ENCODE measurements around the gene ADAM23.

The ADAM23 gene

GRCh38 chr2:206521612-206522011 is 78.3 kb downstream of the ADAM23 start:
- TF ChIP-seq NFIC (IDR thresholded peaks at IDR 0.05) (no peak), FOXM1 (IDR thresholded peaks at IDR 0.05; ENCODE audit: borderline replicate concordance, low read depth) (no peak), EGR1 (IDR thresholded peaks at IDR 0.05) (no peak), CREB1 (IDR thresholded peaks at IDR 0.05; ENCODE audit: low read depth) (no peak), REST (IDR thresholded peaks at IDR 0.05; ENCODE audit: low read depth) (no peak), CEBPB (IDR thresholded peaks at IDR 0.05) (no peak), MAX (IDR thresholded peaks at IDR 0.05) (no peak), ZBTB7A (IDR thresholded peaks at IDR 0.05; ENCODE audit: low read depth) (no peak), YY1 (IDR thresholded peaks at IDR 0.05; ENCODE audit: low read depth) (no peak), TAF1 (IDR thresholded peaks at IDR 0.05; ENCODE audit: low read depth) (no peak), USF1 (IDR thresholded peaks at IDR 0.05) (no peak), TCF12 (IDR thresholded peaks at IDR 0.05; ENCODE audit: low read depth) (no peak), RAD21 (IDR thresholded peaks at IDR 0.05; ENCODE audit: low read depth) (no peak), EP300 (IDR thresholded peaks at IDR 0.05; ENCODE audit: borderline replicate concordance) (no peak), TEAD4 (IDR thresholded peaks at IDR 0.05) (no peak)

GRCh38 chr2:206526416-206526815 is 83.1 kb downstream of the ADAM23 start:
- TF ChIP-seq REST (IDR thresholded peaks at IDR 0.05; ENCODE audit: low read depth) = no peak
- no peak for TF ChIP-seq TAF1 (IDR thresholded peaks at IDR 0.05; ENCODE audit: low read depth)
- no peak for TF ChIP-seq TEAD4 (IDR thresholded peaks at IDR 0.05)
- TF ChIP-seq YY1 (IDR thresholded peaks at IDR 0.05; ENCODE audit: low read depth) = no peak
- no peak for TF ChIP-seq USF1 (IDR thresholded peaks at IDR 0.05)

GRCh38 chr2:206527153-206527552 is 83.8 kb downstream of the ADAM23 start:
- no peak for TF ChIP-seq TCF12 (IDR thresholded peaks at IDR 0.05; ENCODE audit: low read depth)
- TF ChIP-seq RAD21 (IDR thresholded peaks at IDR 0.05; ENCODE audit: low read depth) = no peak
- no peak for TF ChIP-seq USF1 (IDR thresholded peaks at IDR 0.05)
- TF ChIP-seq REST (IDR thresholded peaks at IDR 0.05; ENCODE audit: low read depth) = no peak
- no peak for TF ChIP-seq ZBTB7A (IDR thresholded peaks at IDR 0.05; ENCODE audit: low read depth)
- TF ChIP-seq EP300 (IDR thresholded peaks at IDR 0.05; ENCODE audit: borderline replicate concordance) = no peak
- TF ChIP-seq EGR1 (IDR thresholded peaks at IDR 0.05) = no peak
- TF ChIP-seq YY1 (IDR thresholded peaks at IDR 0.05; ENCODE audit: low read depth) = no peak
- no peak for TF ChIP-seq TEAD4 (IDR thresholded peaks at IDR 0.05)
- TF ChIP-seq TAF1 (IDR thresholded peaks at IDR 0.05; ENCODE audit: low read depth) = no peak
- no peak for TF ChIP-seq MAX (IDR thresholded peaks at IDR 0.05)
- TF ChIP-seq FOXM1 (IDR thresholded peaks at IDR 0.05; ENCODE audit: borderline replicate concordance, low read depth) = no peak
- TF ChIP-seq NFIC (IDR thresholded peaks at IDR 0.05) = no peak
- no peak for TF ChIP-seq CREB1 (IDR thresholded peaks at IDR 0.05; ENCODE audit: low read depth)
- no peak for TF ChIP-seq CEBPB (IDR thresholded peaks at IDR 0.05)

GRCh38 chr2:206530727-206531126 is 87.4 kb downstream of the ADAM23 start:
- TF ChIP-seq CREB1 (IDR thresholded peaks at IDR 0.05; ENCODE audit: low read depth) (no peak), REST (IDR thresholded peaks at IDR 0.05; ENCODE audit: low read depth) (no peak), FOXM1 (IDR thresholded peaks at IDR 0.05; ENCODE audit: borderline replicate concordance, low read depth) (no peak), EP300 (IDR thresholded peaks at IDR 0.05; ENCODE audit: borderline replicate concordance) (no peak)

All from Ishikawa (cell line).